HG03469 (cell line): ENCODE data around the gene CFAP221.
A peak's percentile ranks its signal among the peaks of the same experiment; 100 is the strongest.
"Not testable (repeated sequence)": the region's sequence is repeated elsewhere in the genome, so short reads cannot be mapped to it uniquely, and the experiment has no call there.

Source experiments
- ATAC-seq: cut with Tn5 transposase; IDR thresholded peaks from one replicate; pipeline ENCODE4 v1.9.1; 2021; ENCODE audit warnings: mild to moderate bottlenecking, moderate library complexity, moderate number of reproducible peaks; ENCODE audit not compliant: unreplicated experiment

The CFAP221 gene

DNA sequence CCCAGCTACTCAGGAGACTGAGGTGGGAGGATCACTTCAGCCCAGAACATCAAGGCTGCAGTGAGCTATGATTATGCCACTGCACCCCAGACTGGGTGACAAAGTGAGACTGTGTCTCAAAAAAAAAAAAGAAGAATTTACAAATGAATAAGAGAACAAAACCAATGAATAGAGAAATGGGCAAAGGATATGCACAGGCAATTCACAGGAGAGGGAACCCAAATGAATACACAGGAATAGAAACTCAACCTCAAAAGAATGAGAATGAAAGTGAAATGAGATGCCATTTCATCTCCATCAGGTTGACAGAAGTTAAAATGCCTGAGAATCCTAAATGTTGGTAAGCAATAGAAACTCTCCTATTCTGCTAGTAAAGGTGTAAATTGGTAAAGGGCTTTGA, 40.2 kb downstream of the CFAP221 start:
- no peak for ATAC-seq

- ATAC-seq: no peak
These were observed 41.8 kb downstream of the CFAP221 start for GRCh38 chr2:119586085-119586484.

GRCh38 chr2:119590873-119591272, 46.6 kb downstream of the CFAP221 start:
- no peak for ATAC-seq

DNA sequence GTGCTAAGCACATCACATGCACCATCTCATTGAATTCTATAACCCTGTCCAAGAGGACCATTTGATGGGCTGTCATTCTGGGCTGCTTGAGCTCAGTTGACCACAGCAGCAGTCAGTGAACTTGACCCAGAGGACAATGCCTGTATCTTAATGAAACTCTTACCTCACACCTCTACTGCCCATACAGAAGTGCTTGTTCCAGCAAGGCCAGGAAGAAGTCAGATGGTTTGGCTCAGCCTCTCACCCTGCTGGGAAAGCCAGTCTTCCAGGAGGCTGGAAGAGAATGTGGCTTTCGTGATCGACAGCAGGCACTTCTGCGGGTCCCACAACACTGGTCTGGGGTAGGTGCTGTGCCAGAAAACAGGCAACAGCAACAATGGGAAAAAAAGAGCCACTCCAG, 47.3 kb downstream of the CFAP221 start:
- no peak for ATAC-seq

DNA sequence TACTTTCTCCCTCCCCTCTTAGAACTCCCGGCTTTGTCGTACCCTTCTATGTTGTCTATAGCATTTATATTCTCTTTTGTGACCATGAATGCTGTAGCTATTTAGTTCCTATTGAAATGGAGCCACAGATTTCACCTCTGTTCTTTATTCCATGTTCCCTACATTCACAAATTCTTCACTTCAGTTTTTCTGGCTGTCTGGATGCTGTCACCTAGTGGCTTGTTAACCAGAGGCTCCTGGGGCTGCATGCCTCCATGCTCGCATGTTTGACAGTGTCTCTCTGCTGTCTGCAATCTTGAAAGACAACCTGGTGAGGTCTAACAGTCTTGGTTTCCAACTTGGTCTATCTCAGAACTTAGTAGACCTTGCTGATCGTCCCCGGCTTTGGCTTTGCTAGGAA, 48.2 kb downstream of the CFAP221 start:
- ATAC-seq: no peak

- no peak for ATAC-seq
These were observed 52.4 kb downstream of the CFAP221 start for GRCh38 chr2:119596638-119597037.

DNA sequence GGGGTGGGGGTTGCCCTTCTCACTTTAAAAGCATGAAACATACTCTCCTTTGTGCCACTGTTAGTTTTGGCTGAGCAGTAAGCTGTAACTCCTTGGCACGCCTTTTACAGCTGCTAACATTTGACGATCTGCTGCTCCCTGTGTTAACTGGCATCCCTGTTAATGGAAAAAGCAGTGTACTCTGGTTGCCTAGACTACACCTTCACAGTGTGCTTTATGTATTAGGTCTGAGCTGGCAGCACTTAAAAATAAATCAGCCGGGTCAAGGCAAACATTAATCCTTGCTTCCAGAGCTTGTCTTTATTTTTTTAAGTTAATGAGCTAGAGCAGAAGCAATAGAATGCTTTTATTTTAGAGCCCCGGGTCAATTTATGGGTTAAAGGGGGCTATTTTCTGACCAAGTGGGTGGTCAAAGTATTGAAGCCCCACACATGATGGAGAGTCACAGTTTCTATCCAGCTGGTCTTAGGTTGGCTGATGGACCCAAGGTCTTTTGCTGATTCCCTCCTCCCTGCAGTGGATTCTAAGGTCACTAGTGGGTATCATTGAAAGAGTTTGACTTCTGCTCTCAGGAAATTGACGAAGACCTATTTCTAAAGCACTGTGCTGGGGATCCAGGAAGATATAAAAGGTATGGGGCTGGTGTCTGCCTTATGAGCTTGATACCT, 54.5 kb downstream of the CFAP221 start:
- no peak for ATAC-seq

DNA sequence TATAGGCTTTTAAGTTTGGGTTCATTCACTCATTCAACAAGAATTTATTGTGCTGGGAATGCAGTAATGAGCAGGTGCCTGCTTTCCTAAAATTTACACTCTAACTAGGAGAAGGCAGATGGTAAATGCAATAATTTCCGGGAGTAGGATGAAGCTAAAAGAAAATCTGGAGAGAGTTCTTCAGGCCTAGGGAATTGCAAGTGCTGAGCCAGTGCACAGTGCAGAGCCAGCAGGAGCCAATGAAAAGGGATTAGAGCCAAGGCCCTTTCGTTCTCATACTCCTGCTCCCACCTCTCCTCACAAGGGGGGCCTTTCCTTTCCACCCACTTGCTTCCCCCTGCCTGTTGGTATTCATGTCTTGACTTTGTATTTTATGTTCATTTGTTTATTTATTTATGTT, 55.1 kb downstream of the CFAP221 start:
- ATAC-seq: no peak

- ATAC-seq: no peak
These were observed 60.8 kb downstream of the CFAP221 start for GRCh38 chr2:119605096-119605495.

- no peak for ATAC-seq
These were observed 62.4 kb downstream of the CFAP221 start for GRCh38 chr2:119606674-119607073.

- no peak for ATAC-seq
These were observed 64.3 kb downstream of the CFAP221 start for GRCh38 chr2:119608553-119608952.

DNA sequence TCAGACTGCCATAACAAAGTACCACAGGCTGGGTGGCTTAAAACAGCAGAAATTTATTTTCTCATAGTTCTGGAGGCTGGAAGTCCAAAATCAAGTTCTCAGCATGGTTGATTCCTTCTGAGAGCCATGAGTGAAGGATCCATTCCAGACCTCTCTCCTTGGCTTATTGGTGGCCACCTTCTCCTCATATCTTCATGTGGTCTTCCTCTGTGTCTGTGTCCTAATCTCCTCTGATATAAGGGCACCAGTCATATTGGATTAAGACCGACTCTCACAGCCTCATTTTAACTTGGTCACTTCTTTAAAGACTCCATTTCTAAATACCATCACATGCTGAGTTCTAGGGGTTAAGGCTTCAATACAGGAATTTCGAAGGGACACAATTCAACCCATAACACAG, 65.1 kb downstream of the CFAP221 start:
- ATAC-seq: no peak

DNA sequence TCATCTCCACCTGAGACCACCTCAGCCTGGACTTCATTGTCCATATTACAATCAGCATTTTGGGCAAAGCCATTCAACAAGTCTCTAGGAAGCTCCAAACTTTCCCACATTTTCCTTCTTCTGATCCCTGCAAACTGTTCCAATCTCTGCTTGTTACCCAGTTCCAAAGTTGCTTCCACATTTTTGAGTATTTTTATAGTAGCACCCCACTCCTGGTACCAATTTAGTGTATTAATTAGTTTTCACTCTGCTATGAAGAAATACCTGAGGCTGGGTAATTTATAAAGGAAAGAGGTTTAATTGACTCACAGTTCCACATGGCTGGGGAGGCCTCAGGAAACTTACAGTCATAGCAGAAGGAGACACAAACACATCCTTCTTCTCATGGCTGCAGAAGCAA, 69.9 kb downstream of the CFAP221 start:
- ATAC-seq: not testable (repeated sequence)

GRCh38 chr2:119616421-119616820, 72.2 kb downstream of the CFAP221 start:
- ATAC-seq: no peak

GRCh38 chr2:119617455-119617854, 73.2 kb downstream of the CFAP221 start:
- no peak for ATAC-seq

DNA sequence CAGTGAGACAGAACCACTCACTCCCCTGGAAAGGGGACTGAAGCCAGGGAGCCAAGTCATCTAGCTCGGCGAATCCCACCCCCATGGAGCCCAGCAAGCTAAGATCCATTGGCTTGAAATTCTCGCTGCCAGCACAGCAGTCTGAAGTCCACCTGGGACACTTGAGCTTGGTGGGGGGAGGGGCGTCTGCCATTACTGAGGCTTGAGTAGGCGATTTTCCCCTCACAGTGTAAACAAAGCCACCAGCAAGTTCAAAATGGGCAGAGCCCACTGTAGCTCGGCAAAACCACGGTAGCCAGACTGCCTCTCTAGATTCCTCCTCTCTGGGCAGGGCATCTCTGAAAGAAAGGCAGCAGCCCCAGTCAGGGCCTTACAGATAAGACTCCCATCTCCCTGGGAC, 74.5 kb downstream of the CFAP221 start:
- not testable (repeated sequence) for ATAC-seq

DNA sequence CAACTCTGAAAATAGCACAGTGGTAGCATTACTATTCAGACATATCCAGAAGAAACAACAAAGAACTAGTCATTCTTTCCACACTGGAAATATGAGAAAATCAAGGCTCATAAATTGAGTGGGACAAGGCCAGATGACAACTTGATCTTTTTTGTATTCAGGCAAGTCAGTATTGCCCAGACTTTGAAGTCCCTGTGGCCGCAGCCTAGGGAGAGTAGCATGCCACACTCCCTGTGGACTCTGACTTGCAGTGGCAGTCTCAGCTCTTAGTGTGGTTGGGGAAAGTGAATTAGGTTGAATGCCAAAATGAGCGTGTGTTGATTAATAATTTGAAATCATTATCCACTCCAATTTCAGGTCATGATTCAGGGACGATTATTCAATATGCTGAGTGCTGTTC, 81.0 kb downstream of the CFAP221 start:
- ATAC-seq: no peak

DNA sequence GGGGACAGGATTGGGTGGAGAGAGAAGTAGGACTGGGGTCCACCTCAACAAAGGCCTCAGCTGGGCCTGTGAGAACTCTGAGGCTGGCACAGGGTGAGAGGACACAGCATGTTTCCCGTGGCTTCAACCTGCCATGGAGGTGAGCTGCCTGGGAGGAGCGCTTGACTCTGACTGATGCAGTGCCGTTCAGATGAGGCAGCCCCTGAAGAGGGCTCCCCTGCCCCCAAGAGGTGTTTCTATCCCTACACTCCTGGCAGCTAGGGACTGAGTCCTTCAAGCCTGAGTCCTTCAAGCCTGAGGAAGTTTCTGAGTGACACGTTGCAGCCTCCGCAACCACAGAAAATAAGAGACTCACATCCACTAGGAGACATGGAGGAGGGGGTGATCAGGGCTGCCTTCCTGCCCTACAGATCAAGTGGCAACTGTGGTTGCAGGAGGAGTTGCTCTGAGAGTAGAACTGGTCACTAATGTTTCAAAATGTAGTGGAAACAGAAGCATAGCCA, 85.1 kb downstream of the CFAP221 start:
- no peak for ATAC-seq

- peak; percentile 46 for ATAC-seq
These were observed 85.9 kb downstream of the CFAP221 start for GRCh38 chr2:119630121-119630520.

GRCh38 chr2:119637371-119637770, 93.1 kb downstream of the CFAP221 start:
- no peak for ATAC-seq

GRCh38 chr2:119638246-119638645, 94.0 kb downstream of the CFAP221 start:
- no peak for ATAC-seq

DNA sequence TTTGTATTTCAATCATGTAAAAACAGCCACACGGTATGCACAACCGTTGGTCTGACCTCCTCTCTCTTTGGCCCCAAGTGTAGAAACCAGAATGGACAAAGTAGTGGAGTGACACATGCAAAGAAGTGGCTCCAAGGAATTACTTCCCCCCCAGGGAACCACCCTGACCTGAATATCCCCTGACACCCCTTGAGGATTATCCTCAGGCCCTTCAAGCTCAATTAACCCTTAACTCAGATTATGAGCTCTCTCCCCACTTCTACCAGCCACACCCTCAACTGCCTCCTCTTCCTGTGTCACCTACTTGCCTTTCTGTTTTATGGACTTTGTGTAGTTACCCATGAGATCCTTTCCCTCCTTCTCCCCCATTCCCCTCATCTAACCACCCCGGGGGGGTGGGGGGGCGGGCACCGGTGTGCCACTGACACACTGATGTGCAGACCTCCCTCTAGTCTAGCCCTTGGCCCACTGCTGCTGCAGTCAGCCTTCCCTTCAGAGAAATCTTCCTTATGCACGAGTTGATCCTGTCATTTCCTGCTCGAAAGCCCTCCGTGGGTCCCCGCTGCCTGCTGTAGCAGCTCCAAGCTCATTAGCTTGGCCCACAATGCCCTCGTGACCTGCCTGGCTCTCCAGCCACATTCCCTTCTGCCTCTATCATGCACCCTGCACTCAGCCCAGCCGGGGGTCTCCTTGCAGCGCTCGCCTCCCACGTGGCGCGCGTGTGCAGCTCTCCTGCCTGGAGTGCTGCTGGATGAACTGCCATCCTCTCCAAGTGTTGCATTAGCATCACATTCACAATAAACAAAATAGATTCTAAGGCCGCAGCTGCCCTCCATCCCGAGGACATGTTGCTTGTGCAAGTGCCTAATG, 94.7 kb downstream of the CFAP221 start:
- ATAC-seq: no peak
